NCI-H1436 treated with DMSO at 0.1 percent for 48 hours (cell line): ENCODE results near the gene PCDHB11.
A peak's percentile ranks its signal among the peaks of the same experiment; 100 is the strongest.
"Not testable (repeated sequence)": the region's sequence is repeated elsewhere in the genome, so short reads cannot be mapped to it uniquely, and the experiment has no call there.

Experiments used
- DNase-seq: peaks from one replicate; lab custom pipeline; 2025; lab: John Stamatoyannopoulos, UW

PCDHB11 gene

DNA sequence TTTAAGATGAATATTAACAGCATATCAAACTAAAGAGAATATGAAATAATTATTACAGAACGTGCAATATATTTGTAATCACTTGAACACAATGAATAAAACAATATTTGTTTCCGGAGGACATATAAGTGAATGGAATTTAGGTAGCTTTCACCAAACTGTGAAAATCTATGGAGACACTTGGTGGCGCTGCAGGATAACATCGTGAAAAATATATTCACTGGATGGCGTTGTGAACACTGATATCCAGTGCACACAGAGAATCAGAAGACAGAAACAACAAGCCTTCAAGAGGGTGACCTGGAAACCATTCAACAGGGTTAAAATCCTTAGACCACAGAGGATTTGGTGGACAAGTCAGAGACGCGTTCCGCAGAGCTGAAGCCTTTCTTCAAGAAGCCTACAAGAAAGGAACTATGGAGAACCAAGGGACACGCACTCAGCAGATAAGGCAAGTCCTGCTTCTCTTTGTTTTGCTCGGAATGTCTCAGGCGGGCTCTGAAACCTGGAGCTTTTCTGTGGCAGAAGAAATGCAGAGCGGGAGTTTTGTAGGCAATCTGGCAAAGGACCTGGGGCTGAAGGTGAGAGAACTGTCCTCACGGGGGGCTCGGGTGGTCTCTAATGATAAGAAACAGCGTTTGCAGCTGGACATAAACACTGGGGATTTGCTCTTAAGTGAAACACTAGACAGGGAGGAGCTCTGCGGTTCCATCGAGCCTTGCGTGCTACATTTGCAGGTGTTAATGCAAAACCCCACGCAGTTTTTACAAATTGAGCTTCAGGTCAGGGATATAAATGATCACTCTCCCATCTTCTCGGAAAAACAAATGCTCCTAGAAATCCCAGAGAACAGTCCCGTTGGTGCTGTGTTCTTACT is at the start of gene PCDHB11:
TSS of gene PCDHB11 (plus strand) at position 269 of the 877 bp plus-strand sequence. CDS start at position 417, 148 bp downstream.
- DNase-seq, result no peak

GRCh38 chr5:141149812-141150211 is 49.6 kb upstream of the PCDHB11 start, which contains the start of gene PCDHB6:
TSS of gene PCDHB6 (plus strand) at chr5:141150057. CDS start at chr5:141150258, 201 bp downstream.
- no peak for DNase-seq

DNA sequence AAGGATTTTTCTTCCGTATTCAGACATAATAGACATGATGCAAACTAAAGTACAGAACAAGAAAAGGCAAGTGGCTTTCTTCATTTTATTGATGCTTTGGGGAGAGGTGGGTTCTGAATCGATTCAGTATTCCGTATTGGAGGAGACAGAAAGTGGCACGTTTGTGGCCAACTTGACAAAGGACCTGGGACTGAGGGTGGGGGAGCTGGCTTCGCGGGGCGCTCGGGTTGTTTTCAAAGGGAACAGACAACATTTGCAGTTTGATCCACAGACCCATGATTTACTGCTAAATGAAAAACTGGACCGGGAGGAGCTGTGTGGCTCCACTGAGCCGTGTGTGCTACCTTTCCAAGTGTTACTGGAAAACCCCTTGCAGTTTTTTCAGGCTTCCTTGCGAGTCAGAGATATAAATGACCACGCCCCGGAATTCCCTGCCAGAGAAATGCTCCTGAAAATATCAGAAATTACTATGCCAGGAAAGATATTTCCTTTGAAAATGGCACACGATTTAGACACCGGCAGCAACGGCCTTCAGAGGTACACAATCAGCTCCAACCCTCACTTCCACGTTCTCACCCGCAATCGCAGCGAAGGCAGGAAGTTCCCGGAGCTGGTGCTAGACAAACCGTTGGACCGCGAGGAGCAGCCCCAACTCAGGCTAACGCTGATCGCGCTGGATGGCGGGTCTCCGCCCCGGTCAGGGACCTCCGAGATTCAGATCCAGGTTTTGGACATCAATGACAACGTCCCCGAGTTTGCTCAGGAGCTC is 49.0 kb upstream of the PCDHB11 start:
- no peak for DNase-seq

DNA sequence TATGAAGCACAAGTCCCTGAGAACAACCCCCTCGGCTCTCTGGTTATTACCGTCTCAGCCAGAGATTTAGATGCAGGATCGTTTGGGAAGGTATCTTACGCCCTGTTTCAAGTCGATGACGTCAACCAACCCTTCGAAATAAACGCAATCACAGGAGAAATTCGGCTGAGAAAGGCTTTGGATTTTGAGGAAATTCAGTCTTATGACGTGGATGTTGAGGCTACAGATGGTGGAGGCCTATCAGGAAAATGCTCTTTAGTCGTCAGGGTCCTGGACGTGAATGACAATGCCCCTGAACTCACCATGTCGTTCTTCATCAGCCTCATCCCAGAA is 48.5 kb upstream of the PCDHB11 start:
- no peak for DNase-seq

DNA sequence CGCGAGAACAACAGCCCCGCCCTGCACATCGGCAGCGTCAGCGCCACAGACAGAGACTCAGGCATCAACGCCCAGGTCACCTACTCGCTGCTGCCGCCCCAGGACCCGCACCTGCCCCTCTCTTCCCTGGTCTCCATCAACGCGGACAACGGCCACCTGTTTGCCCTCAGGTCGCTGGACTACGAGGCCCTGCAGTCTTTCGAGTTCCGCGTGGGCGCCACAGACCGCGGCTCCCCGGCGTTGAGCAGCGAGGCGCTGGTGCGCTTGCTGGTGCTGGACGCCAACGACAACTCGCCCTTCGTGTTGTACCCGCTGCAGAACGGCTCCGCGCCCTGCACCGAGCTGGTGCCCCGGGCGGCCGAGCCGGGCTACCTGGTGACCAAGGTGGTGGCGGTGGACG is 47.8 kb upstream of the PCDHB11 start:
- DNase-seq, result not testable (repeated sequence)

GRCh38 chr5:141152096-141152495 is 47.3 kb upstream of the PCDHB11 start:
- not testable (repeated sequence) for DNase-seq

DNA sequence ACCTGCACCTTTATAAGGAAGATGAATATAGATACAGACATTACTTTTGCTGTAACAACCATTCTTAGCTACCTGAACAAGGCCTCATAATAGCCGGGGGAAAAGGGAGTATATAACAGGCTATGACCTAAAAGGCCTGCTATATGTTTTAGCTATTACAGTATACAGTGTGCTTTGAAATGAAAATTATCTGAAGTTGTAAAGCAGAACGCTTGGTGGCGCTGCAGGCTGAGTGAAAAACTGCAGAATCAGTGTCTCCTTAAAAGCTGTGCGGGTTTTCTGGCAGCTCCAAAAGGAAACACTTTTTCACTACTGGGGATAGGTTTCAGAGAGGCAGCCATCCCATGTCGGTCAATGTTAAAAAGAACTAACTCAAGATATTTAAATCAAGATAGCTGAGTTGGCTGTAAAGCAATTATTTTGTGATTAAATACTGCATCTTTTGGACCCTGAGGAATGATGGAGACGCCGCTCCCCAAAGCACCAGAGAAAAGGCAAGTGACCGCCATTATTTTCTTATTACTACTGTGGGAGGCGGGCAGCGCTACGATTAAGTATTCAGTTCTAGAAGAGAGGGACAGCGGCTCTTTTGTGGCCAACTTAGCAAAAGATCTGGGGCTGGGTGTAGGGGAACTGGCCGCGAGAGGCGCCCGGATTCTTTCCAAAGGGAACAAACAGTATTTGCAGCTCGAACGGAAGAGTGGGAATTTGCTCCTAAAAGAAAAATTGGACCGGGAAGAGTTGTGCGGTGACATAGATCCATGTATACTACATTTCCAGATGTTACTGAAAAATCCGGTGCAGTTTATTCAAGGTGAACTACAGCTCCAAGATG is 43.7 kb upstream of the PCDHB11 start:
- no peak for DNase-seq

DNA sequence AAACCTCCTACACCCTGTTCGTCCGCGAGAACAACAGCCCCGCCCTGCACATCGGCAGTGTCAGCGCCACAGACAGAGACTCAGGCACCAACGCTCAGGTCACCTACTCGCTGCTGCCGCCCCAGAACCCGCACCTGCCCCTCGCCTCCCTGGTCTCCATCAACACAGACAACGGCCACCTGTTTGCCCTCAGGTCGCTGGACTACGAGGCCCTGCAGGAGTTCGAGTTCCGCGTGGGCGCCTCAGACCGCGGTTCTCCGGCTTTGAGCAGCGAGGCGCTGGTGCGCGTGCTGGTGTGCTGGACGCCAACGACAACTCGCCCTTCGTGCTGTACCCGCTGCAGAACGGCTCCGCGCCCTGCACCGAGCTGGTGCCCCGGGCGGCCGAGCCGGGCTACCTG is 42.1 kb upstream of the PCDHB11 start:
- DNase-seq, result not testable (repeated sequence)

DNA sequence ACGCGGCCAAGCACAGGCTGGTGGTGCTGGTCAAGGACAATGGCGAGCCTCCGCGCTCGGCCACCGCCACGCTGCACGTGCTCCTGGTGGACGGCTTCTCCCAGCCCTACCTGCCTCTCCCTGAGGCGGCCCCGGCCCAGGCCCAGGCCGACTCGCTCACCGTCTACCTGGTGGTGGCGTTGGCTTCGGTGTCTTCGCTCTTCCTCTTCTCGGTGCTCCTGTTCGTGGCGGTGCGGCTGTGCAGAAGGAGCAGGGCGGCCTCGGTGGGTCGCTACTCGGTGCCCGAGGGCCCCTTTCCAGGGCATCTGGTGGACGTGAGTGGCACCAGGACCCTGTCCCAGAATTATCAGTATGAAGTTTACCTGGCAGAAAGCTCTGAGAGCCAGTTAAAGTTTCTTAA is 41.5 kb upstream of the PCDHB11 start:
- DNase-seq, result not testable (repeated sequence)

DNA sequence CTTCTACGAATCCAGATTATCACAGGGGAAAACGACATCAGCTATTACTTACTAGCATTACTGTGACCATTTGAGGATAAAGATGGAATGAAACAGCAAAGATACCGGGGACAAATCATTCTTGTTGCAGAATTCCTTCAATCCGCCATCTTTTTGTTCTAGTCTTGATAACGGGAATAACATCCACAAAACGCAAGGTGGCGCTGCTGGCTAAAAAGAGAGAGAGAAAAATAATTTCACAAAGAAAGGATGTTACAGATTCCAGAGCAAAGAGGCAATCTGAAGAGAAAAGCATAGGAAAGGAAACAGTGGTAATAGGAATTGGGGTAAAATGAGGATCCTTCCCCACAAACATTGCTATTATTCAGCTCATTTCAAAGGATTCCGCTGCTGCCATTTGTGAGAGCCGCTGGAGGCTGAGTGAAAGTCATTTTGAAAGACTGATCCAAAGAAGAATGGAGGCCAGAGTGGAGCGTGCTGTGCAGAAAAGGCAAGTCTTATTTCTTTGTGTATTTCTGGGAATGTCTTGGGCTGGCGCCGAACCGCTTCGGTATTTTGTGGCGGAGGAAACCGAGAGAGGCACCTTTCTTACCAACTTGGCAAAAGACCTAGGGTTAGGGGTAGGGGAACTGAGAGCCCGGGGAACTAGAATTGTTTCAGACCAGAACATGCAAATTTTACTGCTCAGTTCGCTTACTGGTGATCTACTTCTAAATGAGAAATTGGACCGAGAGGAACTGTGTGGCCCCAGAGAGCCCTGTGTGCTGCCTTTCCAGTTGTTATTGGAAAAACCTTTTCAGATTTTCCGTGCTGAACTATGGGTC is 26.8 kb upstream of the PCDHB11 start, which contains the start of gene PCDHB7:
TSS of gene PCDHB7 (plus strand) at position 264 of the 824 bp plus-strand sequence. CDS start at position 456, 192 bp downstream.
- DNase-seq, result no peak

DNA sequence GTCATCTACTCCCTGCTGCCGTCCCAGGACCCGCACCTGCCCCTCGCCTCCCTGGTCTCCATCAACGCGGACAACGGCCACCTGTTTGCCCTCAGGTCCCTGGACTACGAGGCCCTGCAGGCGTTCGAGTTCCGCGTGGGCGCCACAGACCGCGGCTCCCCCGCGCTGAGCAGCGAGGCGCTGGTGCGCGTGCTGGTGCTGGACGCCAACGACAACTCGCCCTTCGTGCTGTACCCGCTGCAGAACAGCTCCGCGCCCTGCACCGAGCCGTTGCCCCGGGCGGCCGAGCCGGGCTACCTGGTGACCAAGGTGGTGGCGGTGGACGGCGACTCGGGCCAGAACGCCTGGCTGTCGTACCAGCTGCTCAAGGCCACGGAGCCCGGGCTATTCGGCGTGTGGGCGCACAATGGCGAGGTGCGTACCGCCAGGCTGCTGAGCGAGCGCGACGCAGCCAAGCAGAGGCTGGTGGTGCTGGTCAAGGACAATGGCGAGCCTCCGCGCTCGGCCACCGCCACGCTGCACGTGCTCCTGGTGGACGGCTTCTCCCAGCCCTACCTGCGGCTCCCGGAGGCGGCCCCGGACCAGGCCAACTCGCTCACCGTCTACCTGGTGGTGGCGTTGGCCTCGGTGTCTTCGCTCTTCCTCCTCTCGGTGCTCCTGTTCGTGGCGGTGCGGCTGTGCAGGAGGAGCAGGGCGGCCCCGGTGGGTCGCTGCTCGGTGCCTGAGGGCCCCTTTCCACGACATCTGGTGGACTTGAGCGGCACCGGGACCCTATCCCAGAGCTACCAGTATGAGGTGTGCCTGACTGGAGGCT is 24.9 kb upstream of the PCDHB11 start:
- DNase-seq, result not testable (repeated sequence)

DNA sequence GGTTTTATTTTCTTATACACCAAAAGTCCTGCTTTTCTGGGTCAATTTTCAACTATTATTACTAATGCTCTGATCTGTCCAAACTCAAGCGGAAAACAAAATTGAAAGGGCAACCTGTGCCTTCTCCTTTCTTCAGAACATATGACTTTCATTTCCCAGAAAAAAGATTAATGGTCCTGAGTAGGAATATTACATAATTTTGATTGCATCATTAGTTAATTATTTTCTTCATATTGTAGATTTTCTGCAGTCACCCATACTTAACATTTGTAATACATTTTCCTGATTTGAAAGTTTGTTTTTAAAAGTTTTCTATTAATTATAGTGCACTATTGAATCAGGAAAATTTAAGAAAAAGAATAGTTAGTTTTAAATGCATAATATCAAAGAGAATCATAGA is 23.5 kb upstream of the PCDHB11 start:
- no peak for DNase-seq

- DNase-seq, result peak; percentile 36
Observed at GRCh38 chr5:141177577-141178191, 21.7 kb upstream of the PCDHB11 start, which contains the start of gene PCDHB8. TSS of gene PCDHB8 (plus strand) at chr5:141177790. CDS start at chr5:141178035, 245 bp downstream.

DNA sequence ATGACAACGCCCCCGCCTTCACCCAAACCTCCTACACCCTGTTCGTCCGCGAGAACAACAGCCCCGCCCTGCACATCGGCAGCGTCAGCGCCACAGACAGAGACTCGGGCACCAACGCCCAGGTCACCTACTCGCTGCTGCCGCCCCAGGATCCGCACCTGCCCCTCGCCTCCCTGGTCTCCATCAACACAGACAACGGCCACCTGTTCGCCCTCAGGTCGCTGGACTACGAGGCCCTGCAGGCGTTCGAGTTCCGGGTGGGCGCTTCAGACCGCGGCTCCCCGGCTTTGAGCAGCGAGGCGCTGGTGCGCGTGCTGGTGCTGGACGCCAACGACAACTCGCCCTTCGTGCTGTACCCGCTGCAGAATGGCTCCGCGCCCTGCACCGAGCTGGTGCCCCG is 20.1 kb upstream of the PCDHB11 start:
- not testable (repeated sequence) for DNase-seq

GRCh38 chr5:141179876-141180275 is 19.6 kb upstream of the PCDHB11 start:
- DNase-seq, result not testable (repeated sequence)

GRCh38 chr5:141180313-141180712 is 19.1 kb upstream of the PCDHB11 start:
- DNase-seq, result no peak

DNA sequence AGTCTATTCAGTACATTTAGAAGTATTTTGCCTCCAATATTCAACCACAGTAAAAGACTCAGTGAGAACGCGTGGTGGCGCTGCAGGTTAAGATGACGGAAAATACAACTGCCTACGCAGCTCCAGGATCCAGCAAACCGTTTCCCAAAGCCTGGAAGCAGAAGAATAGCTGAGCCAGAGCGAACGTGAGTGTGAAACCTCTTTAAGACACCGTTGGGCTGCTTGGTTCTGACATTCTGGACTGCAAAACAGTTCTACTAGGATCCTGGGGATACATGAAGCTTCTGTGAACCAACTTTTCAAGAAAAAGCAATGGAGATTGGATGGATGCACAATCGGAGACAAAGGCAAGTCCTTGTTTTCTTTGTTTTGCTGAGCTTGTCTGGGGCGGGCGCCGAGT is 17.2 kb upstream of the PCDHB11 start, which contains the start of gene PCDHB16:
TSS of gene PCDHB16 (plus strand) at position 140 of the 400 bp plus-strand sequence. CDS start at position 313, 173 bp downstream.
- DNase-seq, result no peak

GRCh38 chr5:141184117-141184855 is 15.1 kb upstream of the PCDHB11 start:
- not testable (repeated sequence) for DNase-seq
